Measurements from ENCODE around the gene GALNT10. TPM values are rescaled to one million over a fixed set of nuclear protein-coding genes. Genes with fewer than 3 reads are reported as not detected.

Gene GALNT10
- total and polyA plus RNA-seq, 2 of the 8 experiments (the other 6 are each of a cell fraction or from before 2014, with no cell fraction given): 4.6 to 15.5 TPM

GRCh38 chr5:154405078-154405792 is 214.7 kb downstream of the GALNT10 start (continued):
- TF ChIP-seq NANOG (IDR thresholded peaks at IDR 0.05; ENCODE audit: insufficient read depth, low read depth, low read length, poor library complexity, severe bottlenecking) (no peak), KDM4A (IDR thresholded peaks at IDR 0.05; ENCODE audit: low read depth, low read length, severe bottlenecking) (peak; percentile 23), BACH1 (IDR thresholded peaks at IDR 0.05; ENCODE audit: low read length) (0 out of 2 replicates have a peak, but pooled peaks have one; percentile 19), CTCF (IDR thresholded peaks at IDR 0.05; ENCODE audit: control extremely low read depth in 1 of 3, insufficient read depth in 1 of 3, low read depth in 1 of 3, low read length in 3 of 3) (peak; percentile 86 to 96 (median 93)), CHD2 (IDR thresholded peaks at IDR 0.05; ENCODE audit: low read length) (no peak), BRCA1 (IDR thresholded peaks at IDR 0.05; ENCODE audit: low read depth, low read length) (no peak), SUZ12 (IDR thresholded peaks at IDR 0.05; ENCODE audit: low read length) (no peak), HDAC2 (IDR thresholded peaks at IDR 0.05; ENCODE audit: borderline replicate concordance in 1 of 2, low read depth in 2 of 2, low read length in 2 of 2) (0 out of 4 replicates have a peak, but pooled peaks of 1 of the 2 experiments have one; percentile 25), GTF2F1 (IDR thresholded peaks at IDR 0.05; ENCODE audit: borderline replicate concordance, low read depth, low read length) (no peak), PHF8 (conservative IDR thresholded peaks at IDR 0.05; ENCODE audit: low read depth, low read length) (no peak), CBX8 (IDR thresholded peaks at IDR 0.05; ENCODE audit: borderline replicate concordance, low read depth, low read length) (no peak), RAD21 (IDR thresholded peaks at IDR 0.05 in 1 of 2, conservative IDR thresholded peaks at IDR 0.05 in 1 of 2; ENCODE audit: low read depth in 2 of 2, low read length in 2 of 2) (peak; percentile 97 to 100), JUN (IDR thresholded peaks at IDR 0.05; ENCODE audit: low read depth, low read length) (no peak), SIX5 (IDR thresholded peaks at IDR 0.05; ENCODE audit: low read depth, low read length) (no peak), CEBPB (IDR thresholded peaks at IDR 0.05; ENCODE audit: low read depth, low read length) (no peak), RBBP5 (IDR thresholded peaks at IDR 0.05; ENCODE audit: borderline replicate concordance, low read depth, low read length) (no peak), ATF2 (IDR thresholded peaks at IDR 0.05; ENCODE audit: low read length) (no peak), MAX (IDR thresholded peaks at IDR 0.05) (peak; percentile 85), KDM5A (IDR thresholded peaks at IDR 0.05; ENCODE audit: low read length) (no peak)
